ENCODE results near the gene TCF15. TPM values are rescaled to one million over a fixed set of nuclear protein-coding genes. Genes with fewer than 3 reads are reported as not detected.
A peak's percentile ranks its signal among the peaks of the same experiment; 100 is the strongest.

The TCF15 gene
- total and polyA plus RNA-seq, 2 of the 13 experiments (the other 11 are each of a cell fraction or from before 2014, with no cell fraction given): not detected

DNA sequence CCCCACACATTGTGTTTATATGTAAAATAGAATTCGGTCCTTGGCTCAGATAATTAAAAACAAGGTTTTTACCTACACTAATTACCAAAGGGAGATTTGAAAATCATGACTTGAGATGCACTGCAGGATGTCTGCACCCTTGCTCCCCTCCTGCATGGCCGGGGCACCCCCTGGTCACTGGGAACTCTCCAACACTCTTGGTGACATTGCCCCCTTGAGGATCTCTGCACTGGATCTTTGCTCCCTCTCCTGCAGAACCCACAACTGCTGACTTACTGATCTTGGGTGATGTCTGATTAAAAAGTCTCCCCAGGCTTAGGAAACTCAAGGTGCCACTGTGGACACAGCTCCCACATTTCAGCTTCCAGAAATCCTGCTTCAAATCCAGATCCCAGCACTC, 49.4 kb downstream of the TCF15 start:
- ChIA-PET POLR2A (no interaction called here), CTCF (ENCODE audit: low intra/inter-chr PET ratio, low total read pairs) (interaction anchor here (2.5 to 3.2 kb wide), 5 partner anchors 85 to 178 kb away, joined by 8 to 56 read pairs (median 32); no protein-coding TSS in a partner anchor)
- Histone ChIP-seq H3K79me2 (ENCODE audit: insufficient read depth, low read length) (no peaks in the 10 kb centered on the region), H3K27ac (ENCODE audit: extremely low read length, insufficient read depth, low read length) (no peak overlapping the region), H2AFZ (ENCODE audit: low read length) (no peak overlapping the region), H3K4me1 (ENCODE audit: insufficient read depth, low read length) (peaks cover 8% of the 10 kb centered on the region), H3K27me3 (ENCODE audit: control insufficient read depth in 1 of 2, insufficient read depth in 2 of 2, low read length in 2 of 2) (peaks cover 7 to 40% of the 10 kb centered on the region in 2 experiments; a peak in 2 of 5 replicates), H3K9me3 (ENCODE audit: low read length) (no peaks in the 10 kb centered on the region), H3K9ac (ENCODE audit: insufficient read depth, low read depth, low read length) (no peak overlapping the region), H3K4me2 (ENCODE audit: low read depth, low read length) (no peak overlapping the region), H3K36me3 (replicated peaks in 1 of 2; ENCODE audit: control insufficient read depth in 1 of 2, insufficient read depth in 2 of 2, low read length in 2 of 2) (no peaks in the 10 kb centered on the region), H3K4me3 (replicated peaks in 1 of 3; ENCODE audit: insufficient read depth in 1 of 3, low read depth in 2 of 3, low read length in 3 of 3) (no peak overlapping the region), H4K20me1 (ENCODE audit: insufficient read depth, low read length) (no peaks in the 10 kb centered on the region)
- in situ Hi-C loops (cut with HindIII; ENCODE audit: extremely low pct_ligation_motif_present, low pct_unique_long_range_greater_than_20kb) (loop anchor here (5.0 kb wide), 2 partner anchors 87 to 177 kb away; no protein-coding TSS in a partner anchor), intact Hi-C loops (cut with micrococcal nuclease; ENCODE audit: unreplicated experiment) (loop anchor here (1.0 kb wide), 4 partner anchors 85 to 179 kb away; no protein-coding TSS in a partner anchor)
- TF ChIP-seq ZMAT3 (CRISPR knock-in tag; conservative IDR thresholded peaks at IDR 0.05): 0 out of 2 replicates have a peak, but pooled peaks have one; percentile 22
- no peak for TF ChIP-seq TBX2 (CRISPR knock-in tag; IDR thresholded peaks at IDR 0.05; ENCODE audit: borderline replicate concordance)
- TF ChIP-seq, protein P1, sequence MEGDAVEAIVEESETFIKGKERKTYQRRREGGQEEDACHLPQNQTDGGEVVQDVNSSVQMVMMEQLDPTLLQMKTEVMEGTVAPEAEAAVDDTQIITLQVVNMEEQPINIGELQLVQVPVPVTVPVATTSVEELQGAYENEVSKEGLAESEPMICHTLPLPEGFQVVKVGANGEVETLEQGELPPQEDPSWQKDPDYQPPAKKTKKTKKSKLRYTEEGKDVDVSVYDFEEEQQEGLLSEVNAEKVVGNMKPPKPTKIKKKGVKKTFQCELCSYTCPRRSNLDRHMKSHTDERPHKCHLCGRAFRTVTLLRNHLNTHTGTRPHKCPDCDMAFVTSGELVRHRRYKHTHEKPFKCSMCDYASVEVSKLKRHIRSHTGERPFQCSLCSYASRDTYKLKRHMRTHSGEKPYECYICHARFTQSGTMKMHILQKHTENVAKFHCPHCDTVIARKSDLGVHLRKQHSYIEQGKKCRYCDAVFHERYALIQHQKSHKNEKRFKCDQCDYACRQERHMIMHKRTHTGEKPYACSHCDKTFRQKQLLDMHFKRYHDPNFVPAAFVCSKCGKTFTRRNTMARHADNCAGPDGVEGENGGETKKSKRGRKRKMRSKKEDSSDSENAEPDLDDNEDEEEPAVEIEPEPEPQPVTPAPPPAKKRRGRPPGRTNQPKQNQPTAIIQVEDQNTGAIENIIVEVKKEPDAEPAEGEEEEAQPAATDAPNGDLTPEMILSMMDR (CRISPR knock-in tag; IDR thresholded peaks at IDR 0.05): peak; percentile 50
- TF ChIP-seq STAG1 (CRISPR knock-in tag; IDR thresholded peaks at IDR 0.05): peak; percentile 27; the same call in 1 of the 2 replicates
- TF ChIP-seq, protein P2, sequence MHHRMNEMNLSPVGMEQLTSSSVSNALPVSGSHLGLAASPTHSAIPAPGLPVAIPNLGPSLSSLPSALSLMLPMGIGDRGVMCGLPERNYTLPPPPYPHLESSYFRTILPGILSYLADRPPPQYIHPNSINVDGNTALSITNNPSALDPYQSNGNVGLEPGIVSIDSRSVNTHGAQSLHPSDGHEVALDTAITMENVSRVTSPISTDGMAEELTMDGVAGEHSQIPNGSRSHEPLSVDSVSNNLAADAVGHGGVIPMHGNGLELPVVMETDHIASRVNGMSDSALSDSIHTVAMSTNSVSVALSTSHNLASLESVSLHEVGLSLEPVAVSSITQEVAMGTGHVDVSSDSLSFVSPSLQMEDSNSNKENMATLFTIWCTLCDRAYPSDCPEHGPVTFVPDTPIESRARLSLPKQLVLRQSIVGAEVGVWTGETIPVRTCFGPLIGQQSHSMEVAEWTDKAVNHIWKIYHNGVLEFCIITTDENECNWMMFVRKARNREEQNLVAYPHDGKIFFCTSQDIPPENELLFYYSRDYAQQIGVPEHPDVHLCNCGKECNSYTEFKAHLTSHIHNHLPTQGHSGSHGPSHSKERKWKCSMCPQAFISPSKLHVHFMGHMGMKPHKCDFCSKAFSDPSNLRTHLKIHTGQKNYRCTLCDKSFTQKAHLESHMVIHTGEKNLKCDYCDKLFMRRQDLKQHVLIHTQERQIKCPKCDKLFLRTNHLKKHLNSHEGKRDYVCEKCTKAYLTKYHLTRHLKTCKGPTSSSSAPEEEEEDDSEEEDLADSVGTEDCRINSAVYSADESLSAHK (CRISPR knock-in tag; IDR thresholded peaks at IDR 0.05; ENCODE audit: borderline replicate concordance): no peak
- BruUV-seq (replicated peaks): no TSS peak
- ATAC-seq (0 out of 3 replicates have a peak, but pooled peaks have one; percentile 16), DNase-seq (ENCODE audit: low spot score) (no peak), FAIRE-seq (no peak)
- 0% methylated on average over 2 of the region's 2 CpGs for WGBS (ENCODE audit: low lambda C conversion rate)

Measured in HepG2 (cell line).